GM18520 (cell line): Measurements from ENCODE around the gene GPLD1.

Experiments
- ATAC-seq: cut with Tn5 transposase; IDR thresholded peaks from one replicate; pipeline ENCODE4 v1.9.1; 2021; ENCODE audit not compliant: unreplicated experiment

GPLD1 gene

GRCh38 chr6:24455061-24455460 is 34.3 kb downstream of the GPLD1 start:
- ATAC-seq = no peak

- no peak for ATAC-seq
Observed at GRCh38 chr6:24454452-24454851, 34.9 kb downstream of the GPLD1 start.

GRCh38 chr6:24453921-24454320 is 35.5 kb downstream of the GPLD1 start:
- no peak for ATAC-seq

- ATAC-seq = no peak
Observed at GRCh38 chr6:24451581-24452388, 37.6 kb downstream of the GPLD1 start.

DNA sequence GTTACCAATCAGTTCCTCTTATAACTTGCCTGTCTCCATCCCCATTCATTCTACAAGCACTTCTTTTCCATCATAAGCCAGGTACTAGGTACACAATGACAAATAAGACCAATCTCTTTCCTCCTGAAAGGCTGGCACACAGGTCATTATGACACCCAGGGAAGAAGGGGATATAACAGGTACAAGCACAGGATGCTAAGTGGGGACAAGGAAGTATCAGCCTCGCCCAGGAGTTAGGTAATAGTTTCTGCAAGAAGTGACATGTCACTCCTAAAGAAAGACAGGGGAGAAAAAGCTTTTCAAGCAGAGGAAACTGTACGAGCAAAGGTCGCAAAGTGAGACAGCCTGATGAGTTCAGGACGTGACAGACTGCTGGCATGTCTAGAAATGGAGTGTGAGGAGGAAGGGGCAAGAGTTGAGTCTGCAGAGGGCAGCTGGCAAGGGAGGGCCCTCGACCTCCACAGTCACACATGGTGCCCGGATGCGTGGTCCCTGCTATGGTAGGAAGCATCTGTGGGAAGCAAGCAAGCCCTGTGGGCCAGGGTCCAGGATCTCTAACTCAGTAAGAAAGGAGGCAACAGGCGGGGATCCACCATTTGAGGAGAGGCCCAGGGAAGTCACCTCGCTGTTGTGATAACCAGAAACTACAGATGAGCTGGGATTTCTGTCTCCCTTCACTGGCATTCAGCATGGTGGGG is 40.4 kb downstream of the GPLD1 start:
- ATAC-seq = no peak

- ATAC-seq = no peak
Observed at GRCh38 chr6:24448396-24448795, 41.0 kb downstream of the GPLD1 start.

GRCh38 chr6:24446670-24447069 is 42.7 kb downstream of the GPLD1 start:
- ATAC-seq = no peak

GRCh38 chr6:24445704-24446103 is 43.7 kb downstream of the GPLD1 start:
- no peak for ATAC-seq

DNA sequence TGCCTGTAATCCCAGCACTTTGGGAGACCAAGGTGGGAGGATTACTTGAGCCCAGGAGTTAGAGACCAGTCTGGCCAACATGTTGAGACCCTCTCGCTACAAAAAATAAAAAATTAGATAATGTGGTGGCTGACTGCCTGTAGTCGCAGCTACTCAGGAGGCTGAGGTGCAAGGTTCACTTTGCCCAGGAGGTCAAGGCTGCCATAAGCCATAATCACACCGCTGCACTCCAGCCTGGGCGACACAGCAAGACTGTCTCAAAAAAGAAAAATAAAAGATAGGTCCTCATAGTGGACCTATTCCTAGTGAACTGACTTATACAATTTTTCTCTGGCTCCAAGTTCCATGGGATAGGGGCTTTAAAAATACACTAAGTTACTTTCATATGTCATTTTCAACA is 44.8 kb downstream of the GPLD1 start:
- ATAC-seq = no peak

DNA sequence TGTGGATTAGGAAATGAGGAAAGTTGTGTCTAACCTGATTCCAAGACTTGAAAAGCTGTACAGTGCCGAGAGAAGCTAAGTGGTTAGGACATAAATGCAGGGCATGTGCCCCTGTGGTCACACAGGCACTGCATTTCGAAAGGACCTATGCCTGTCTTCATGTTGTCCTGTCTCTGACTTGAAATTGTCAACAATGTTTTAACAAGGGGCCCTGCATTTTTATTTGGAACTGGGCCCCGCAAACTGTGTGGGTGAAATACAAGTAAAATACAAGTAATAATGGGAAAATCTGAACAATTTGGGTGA is 47.8 kb downstream of the GPLD1 start:
- ATAC-seq = no peak

GRCh38 chr6:24440897-24441598 is 48.3 kb downstream of the GPLD1 start:
- ATAC-seq = no peak

DNA sequence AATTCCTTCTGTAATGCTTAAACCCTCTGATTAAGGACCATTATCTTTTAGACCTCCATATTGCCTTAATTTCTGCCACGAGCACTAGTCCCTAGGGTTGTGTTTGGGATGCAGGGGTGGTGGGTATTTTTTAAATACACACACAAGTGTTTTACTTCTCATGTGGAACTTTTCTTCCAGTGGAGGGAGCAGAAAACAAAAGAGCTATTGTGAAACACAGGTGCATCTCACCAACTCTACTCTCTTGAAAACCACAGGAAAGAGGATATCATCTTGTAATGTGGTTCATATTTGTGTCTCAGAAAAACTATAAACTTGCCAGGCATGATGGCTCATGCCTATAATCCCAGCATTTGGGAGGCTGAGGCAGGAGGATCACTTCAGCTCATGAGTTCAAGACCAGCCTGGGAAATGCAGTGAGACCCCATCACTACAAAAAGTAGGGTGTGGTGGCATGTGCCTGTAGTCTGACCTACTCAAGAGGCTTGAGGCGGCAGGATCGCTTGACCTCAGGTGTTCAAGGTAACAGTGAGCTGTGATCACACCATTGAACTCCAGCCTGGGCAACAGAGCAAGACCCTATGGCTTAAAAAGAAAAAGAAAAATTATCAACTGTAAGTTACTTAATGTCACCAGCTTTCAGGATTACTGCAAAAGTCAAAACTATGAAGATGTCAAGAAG is 49.4 kb downstream of the GPLD1 start:
- ATAC-seq = no peak

DNA sequence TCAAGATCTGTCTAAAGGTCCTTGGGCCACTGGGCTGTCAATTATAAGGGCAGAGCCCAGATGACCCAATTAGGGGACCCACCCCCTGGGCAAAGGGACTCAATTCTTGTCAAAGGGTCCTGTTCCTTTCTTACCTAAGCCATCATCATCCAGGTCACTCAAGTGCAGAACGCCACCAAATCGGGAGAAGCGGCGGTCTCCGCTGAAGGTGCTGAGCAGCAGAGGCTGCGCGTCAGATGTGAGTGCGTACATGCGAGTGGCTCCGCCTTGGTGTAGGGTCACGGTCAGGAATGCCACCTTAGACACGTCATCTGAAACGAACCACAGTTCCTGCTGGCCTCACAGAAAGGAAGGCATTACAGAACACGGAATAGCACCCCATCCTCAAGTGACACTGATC is 52.4 kb downstream of the GPLD1 start:
- no peak for ATAC-seq

GRCh38 chr6:24432611-24433010 is 56.8 kb downstream of the GPLD1 start:
- ATAC-seq = no peak

DNA sequence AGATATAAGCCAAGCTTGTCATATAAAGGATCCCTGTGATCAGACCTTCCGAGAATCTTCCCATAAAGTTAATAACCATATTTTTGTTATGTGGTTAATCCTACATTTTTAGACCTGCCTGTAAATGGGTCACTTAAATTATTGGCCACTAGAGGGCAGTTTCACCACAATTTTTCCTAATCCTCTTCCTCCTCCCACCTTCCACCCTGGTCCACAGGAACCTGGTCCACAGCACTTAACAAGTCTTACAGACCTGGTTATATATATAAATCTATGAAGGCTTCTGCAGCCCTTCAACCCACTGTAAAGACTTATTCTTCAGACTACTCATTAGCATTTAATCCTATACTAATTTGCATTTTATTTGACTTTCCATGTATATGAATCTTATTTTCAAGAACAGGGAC is 58.3 kb downstream of the GPLD1 start:
- ATAC-seq = no peak

- ATAC-seq = no peak
Observed at GRCh38 chr6:24430086-24430485, 59.3 kb downstream of the GPLD1 start.

DNA sequence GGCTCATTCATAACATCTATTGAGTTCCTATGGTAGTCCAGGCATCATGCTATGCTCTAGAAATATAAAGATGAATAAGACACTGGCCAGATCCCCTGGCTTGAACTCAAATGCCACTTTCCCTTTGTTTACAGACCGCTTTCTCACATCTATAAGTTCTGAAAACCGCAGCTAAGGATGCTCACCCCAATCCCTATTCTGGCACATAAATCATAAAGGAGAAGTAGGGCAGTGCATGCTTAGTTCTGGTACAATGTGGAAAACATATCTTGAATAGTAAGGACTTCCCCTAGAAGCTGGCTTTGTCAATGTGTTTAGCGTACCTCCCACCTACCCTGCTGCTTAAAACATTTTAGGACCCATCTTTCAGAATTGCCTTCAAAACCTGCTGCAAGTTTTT is 60.2 kb downstream of the GPLD1 start:
- no peak for ATAC-seq

- no peak for ATAC-seq
Observed at GRCh38 chr6:24428615-24429014, 60.8 kb downstream of the GPLD1 start.

DNA sequence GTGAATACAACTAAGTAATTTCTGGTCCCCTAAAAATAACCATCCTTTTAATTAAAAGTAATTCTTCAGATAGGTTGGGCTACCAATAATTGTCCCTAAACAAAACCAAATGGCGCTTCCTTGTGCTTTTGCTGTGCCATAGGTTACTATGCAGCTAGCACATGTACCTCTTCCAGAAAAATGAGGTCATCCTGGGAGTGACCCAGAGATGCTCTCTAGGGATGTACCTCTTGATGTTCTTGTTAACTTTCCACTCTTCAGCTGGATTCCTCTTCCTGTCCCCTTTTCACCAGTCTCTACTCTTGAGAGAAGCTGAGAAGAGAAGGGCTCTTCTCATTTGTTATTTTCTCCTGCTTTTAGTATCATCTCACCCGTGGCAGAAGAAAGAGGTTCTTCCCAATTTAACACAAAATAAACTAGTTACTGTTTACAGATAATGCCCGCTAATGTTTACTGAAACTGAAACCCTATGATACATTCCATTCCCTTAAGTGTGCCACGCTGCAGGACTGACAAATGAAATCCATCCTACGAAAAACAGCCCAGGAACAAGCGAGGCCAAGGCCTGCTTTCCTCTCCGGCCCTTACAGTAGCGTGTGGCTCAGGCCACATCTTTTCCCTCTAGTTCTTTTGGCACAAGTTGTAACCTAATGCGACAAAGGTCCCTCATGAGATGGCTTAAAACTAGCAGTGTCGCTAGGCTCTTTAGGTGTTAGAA is 62.5 kb downstream of the GPLD1 start:
- ATAC-seq = no peak

DNA sequence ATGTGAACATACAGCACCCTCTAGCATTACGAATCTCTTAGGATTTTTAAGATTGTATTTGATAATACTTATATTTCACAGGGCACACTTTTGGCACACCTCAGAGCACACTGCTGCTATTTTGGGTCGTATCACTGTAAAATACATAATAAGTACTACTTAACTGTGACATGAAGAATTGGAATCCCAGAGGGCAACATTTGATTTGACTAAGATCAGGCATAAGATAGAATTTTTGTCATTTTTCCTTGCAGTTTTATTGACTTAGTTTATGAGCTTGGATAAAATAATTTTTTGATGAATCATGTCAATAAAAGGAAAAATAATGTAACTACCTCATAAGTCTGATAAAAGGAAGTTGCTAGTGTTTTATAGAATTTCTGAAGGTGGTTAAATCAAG is 64.3 kb downstream of the GPLD1 start:
- ATAC-seq = no peak

DNA sequence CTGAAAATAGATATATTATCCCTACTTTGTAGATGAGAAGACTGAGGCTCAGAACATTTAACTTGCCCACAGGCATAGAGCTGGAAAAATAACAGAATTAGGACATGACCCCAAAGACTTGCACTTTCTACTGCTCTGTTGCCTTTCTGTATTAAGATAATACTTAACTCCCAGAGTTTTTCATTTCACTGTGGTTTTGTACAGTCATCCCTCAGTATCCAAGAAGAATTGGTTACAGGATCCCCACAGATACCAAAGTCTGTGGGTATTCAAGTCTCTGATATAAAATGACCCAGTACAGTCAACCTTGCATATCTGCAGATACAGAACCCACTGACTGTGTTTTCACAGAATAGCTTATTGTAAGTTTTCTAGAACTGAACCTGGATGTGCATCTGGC is 69.9 kb downstream of the GPLD1 start:
- no peak for ATAC-seq
